Calu3 (cell line): Measurements from ENCODE around the gene ZC3HAV1. TPM values are rescaled to one million over a fixed set of nuclear protein-coding genes. Genes with fewer than 3 reads are reported as not detected.
"Not testable (repeated sequence)": the region's sequence is repeated elsewhere in the genome, so short reads cannot be mapped to it uniquely, and the experiment has no call there.

Source experiments
- BruUV-seq: library from RNA; stranded (reverse); fragments of 400-500 nt; replicated peaks from 2 replicates; lab custom pipeline; 2021; lab: Mats Ljungman, UMichigan
- CTCF ChIA-PET: fragments of 300-600 bp; sonication (Branson Sonifier 250); formaldehyde crosslinking; loops from one replicate; lab custom pipeline; 2022; ENCODE audit warnings: antibody characterized with exemption; lab: Charles Lee
- DNase-seq: peaks from one replicate; pipeline ENCODE4 v3.0.0; 2022
- H3K27ac Mint-ChIP-seq: one replicate; pipeline ENCODE4 v1.8.0; 2022; ENCODE audit warnings: mixed read lengths; ENCODE audit not compliant: unreplicated experiment
- H3K27me3 Mint-ChIP-seq: one replicate; pipeline ENCODE4 v1.8.0; 2022; ENCODE audit warnings: mixed read lengths; ENCODE audit not compliant: unreplicated experiment
- H3K36me3 Mint-ChIP-seq: one replicate; pipeline ENCODE4 v1.8.0; 2022; ENCODE audit warnings: mild to moderate bottlenecking, moderate library complexity, mixed read lengths; ENCODE audit not compliant: insufficient read depth, unreplicated experiment
- H3K4me1 Mint-ChIP-seq: one replicate; pipeline ENCODE4 v1.8.0; 2022; ENCODE audit warnings: mild to moderate bottlenecking, low read depth, mixed read lengths; ENCODE audit not compliant: unreplicated experiment
- H3K4me3 Mint-ChIP-seq: one replicate; pipeline ENCODE4 v1.8.0; 2022; ENCODE audit warnings: mild to moderate bottlenecking, low read depth, moderate library complexity, mixed read lengths; ENCODE audit not compliant: unreplicated experiment
- H3K9me3 Mint-ChIP-seq: one replicate; pipeline ENCODE4 v1.8.0; 2022; ENCODE audit warnings: low read depth, mixed read lengths; ENCODE audit not compliant: unreplicated experiment
- intact Hi-C: fragments of 100-400 bp; cut with micrococcal nuclease; formaldehyde crosslinking; loops from one replicate; pipeline ENCODE4 v1.10.0; 2022; ENCODE audit not compliant: unreplicated experiment
- total RNA-seq: library from RNA; stranded (reverse); gene quantifications from 2 replicates; pipeline ENCODE4 v1.2.3, GENCODE V29; 2022
- TF ChIP-seq, protein P1 (sequence below): fragments of 200-600 bp; IDR thresholded peaks from one replicate; pipeline ENCODE4 v1.8.0; 2022; ENCODE audit warnings: antibody characterized with exemption; ENCODE audit not compliant: unreplicated experiment

Gene ZC3HAV1
- total RNA-seq, 1 experiment from 2014 or later = 63.4 TPM

GRCh38 chr7:139095194-139095659 is 14.3 kb downstream of the ZC3HAV1 start:
- TF ChIP-seq, protein P1, sequence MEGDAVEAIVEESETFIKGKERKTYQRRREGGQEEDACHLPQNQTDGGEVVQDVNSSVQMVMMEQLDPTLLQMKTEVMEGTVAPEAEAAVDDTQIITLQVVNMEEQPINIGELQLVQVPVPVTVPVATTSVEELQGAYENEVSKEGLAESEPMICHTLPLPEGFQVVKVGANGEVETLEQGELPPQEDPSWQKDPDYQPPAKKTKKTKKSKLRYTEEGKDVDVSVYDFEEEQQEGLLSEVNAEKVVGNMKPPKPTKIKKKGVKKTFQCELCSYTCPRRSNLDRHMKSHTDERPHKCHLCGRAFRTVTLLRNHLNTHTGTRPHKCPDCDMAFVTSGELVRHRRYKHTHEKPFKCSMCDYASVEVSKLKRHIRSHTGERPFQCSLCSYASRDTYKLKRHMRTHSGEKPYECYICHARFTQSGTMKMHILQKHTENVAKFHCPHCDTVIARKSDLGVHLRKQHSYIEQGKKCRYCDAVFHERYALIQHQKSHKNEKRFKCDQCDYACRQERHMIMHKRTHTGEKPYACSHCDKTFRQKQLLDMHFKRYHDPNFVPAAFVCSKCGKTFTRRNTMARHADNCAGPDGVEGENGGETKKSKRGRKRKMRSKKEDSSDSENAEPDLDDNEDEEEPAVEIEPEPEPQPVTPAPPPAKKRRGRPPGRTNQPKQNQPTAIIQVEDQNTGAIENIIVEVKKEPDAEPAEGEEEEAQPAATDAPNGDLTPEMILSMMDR = no peak
- no peaks in the 10 kb centered on the region for H3K9me3 Mint-ChIP-seq
- peaks cover 11% of the 10 kb centered on the region for H3K36me3 Mint-ChIP-seq
- no peaks in the 10 kb centered on the region for H3K27me3 Mint-ChIP-seq
- intact Hi-C loops = no loop called here
- no peak for DNase-seq
- peaks cover 25% of the 10 kb centered on the region for H3K4me1 Mint-ChIP-seq
- CTCF ChIA-PET = interaction anchor here (0.6 kb wide), 1 partner anchor 46 kb away, joined by 3 read pairs; no protein-coding TSS in a partner anchor
- no peak overlapping the region for H3K27ac Mint-ChIP-seq
- no peak overlapping the region for H3K4me3 Mint-ChIP-seq
- no TSS peak for BruUV-seq

- H3K36me3 Mint-ChIP-seq = peaks cover 11% of the 10 kb centered on the region
- no peaks in the 10 kb centered on the region for H3K9me3 Mint-ChIP-seq
- H3K4me3 Mint-ChIP-seq = no peak overlapping the region
- TF ChIP-seq, protein P1 = no peak
- CTCF ChIA-PET = no interaction called here
- H3K4me1 Mint-ChIP-seq = peaks cover 24% of the 10 kb centered on the region
- H3K27me3 Mint-ChIP-seq = no peaks in the 10 kb centered on the region
- intact Hi-C loops = no loop called here
- no TSS peak for BruUV-seq
- DNase-seq = no peak
- H3K27ac Mint-ChIP-seq = no peak overlapping the region
Observed at GRCh38 chr7:139094596-139094995, 14.9 kb downstream of the ZC3HAV1 start.

- TF ChIP-seq, protein P1 = no peak
- no TSS peak for BruUV-seq
- Mint-ChIP-seq H3K27me3 (no peaks in the 10 kb centered on the region), H3K4me1 (peaks cover 18% of the 10 kb centered on the region), H3K27ac (no peak overlapping the region), H3K4me3 (no peak overlapping the region), H3K9me3 (no peaks in the 10 kb centered on the region), H3K36me3 (peaks cover 11% of the 10 kb centered on the region)
- CTCF ChIA-PET = no interaction called here
- DNase-seq = no peak
- intact Hi-C loops = no loop called here
Observed at GRCh38 chr7:139094030-139094429, 15.5 kb downstream of the ZC3HAV1 start.

GRCh38 chr7:139093512-139093911 is 16.0 kb downstream of the ZC3HAV1 start:
- H3K4me3 Mint-ChIP-seq, H3K9me3 Mint-ChIP-seq, H3K27me3 Mint-ChIP-seq, CTCF ChIA-PET, BruUV-seq, DNase-seq, H3K27ac Mint-ChIP-seq, intact Hi-C loops: not testable (repeated sequence)
- Mint-ChIP-seq H3K36me3 (peaks cover 11% of the 10 kb centered on the region), H3K4me1 (peaks cover 16% of the 10 kb centered on the region)

DNA sequence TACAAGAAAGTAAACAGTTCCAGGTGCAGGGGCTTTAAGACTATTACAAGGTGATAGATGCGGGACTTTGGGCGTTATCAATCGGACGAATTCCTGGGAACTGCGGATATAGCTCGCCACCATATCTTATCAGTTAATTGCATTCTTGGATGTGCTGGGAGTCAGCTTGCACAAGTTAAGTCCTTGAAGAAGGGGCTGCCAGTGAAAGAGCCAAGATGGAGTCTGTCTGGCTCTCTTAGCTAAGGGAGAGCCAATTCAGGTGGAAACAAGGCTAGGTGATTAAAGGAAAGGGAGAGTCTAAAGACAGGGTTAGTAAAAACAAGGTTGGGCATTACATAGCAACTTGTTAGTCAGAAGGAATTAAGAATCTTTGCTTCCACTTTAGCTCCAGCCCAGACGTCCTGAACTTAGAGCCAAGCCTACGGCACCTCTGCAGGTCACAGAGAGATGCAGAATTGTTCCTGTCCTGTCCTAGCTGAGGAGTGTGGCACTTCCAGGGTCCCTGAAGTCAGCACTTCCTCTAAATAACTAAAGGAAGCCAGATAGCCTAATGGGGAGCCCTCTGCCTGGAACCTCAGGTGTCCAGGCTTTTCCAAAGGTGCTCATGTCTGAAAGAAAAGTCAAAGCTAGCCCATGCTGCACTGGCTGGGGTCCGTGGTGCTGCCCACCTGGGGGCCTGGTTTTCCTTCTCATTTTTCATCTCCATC is 17.3 kb downstream of the ZC3HAV1 start:
- no TSS peak for BruUV-seq
- CTCF ChIA-PET = interaction anchor here (0.6 kb wide), 1 partner anchor 30 kb away, joined by 3 read pairs; no protein-coding TSS in a partner anchor
- intact Hi-C loops = no loop called here

More for the DNA sequence above, 17.3 kb downstream of the ZC3HAV1 start:
- TF ChIP-seq, protein P1 = no peak
- H3K27me3 Mint-ChIP-seq = no peaks in the 10 kb centered on the region
- H3K27ac Mint-ChIP-seq = no peak overlapping the region
- peaks cover 16% of the 10 kb centered on the region for H3K4me1 Mint-ChIP-seq
- no peak for DNase-seq
- peaks cover 16% of the 10 kb centered on the region for H3K36me3 Mint-ChIP-seq
- no peak overlapping the region for H3K4me3 Mint-ChIP-seq
- no peaks in the 10 kb centered on the region for H3K9me3 Mint-ChIP-seq
